Naive B cell (primary cell): ENCODE measurements around the gene SPAG5. TPM values are rescaled to one million over a fixed set of nuclear protein-coding genes. Genes with fewer than 3 reads are reported as not detected.
A peak's percentile ranks its signal among the peaks of the same experiment; 100 is the strongest.
"Not testable (repeated sequence)": the region's sequence is repeated elsewhere in the genome, so short reads cannot be mapped to it uniquely, and the experiment has no call there.

ENCODE experiments used
- ATAC-seq, 2 donors: fragments of 150-1000 bp; cut with Tn5 transposase; 2 replicates each; pipeline ENCODE4 v1.10.0; 2021; ENCODE audit warnings: low read depth in 2 of 2, mild to moderate bottlenecking in 2 of 2, moderate library complexity in 2 of 2
- DNase-seq: peaks from one replicate; pipeline ENCODE4 v3.0.0; 2022
- H3K27ac Mint-ChIP-seq, 6 donors: one replicate each; pipeline ENCODE4 v1.8.0; 2020 to 2022; ENCODE audit warnings: mild to moderate bottlenecking in 6 of 6, mixed read lengths in 6 of 6, moderate library complexity in 5 of 6, inconsistent platforms in 2 of 6
- H3K27me3 Mint-ChIP-seq, 3 donors: one replicate each; pipeline ENCODE4 v1.8.0; 2021 to 2022; ENCODE audit warnings: mixed read lengths in 3 of 3, mild to moderate bottlenecking in 1 of 3
- H3K36me3 Mint-ChIP-seq, 2 donors: one replicate each; pipeline ENCODE4 v1.8.0; 2020 to 2022; ENCODE audit warnings: mixed read lengths in 2 of 2, inconsistent platforms in 1 of 2, mild to moderate bottlenecking in 1 of 2
- H3K4me1 Mint-ChIP-seq, 3 donors: one replicate each; pipeline ENCODE4 v1.8.0; 2020 to 2022; ENCODE audit warnings: mixed read lengths in 3 of 3, inconsistent platforms in 1 of 3, mild to moderate bottlenecking in 1 of 3, moderate library complexity in 1 of 3
- H3K4me3 Mint-ChIP-seq, 8 donors: one replicate each; pipeline ENCODE4 v1.8.0; 2020 to 2022; ENCODE audit warnings: mild to moderate bottlenecking in 8 of 8, mixed read lengths in 8 of 8, moderate library complexity in 8 of 8, inconsistent platforms in 2 of 8
- H3K9me3 Mint-ChIP-seq, 7 donors: one replicate each; pipeline ENCODE4 v1.8.0; 2020 to 2022; ENCODE audit warnings: mixed read lengths in 7 of 7, mild to moderate bottlenecking in 5 of 7, inconsistent platforms in 2 of 7, moderate library complexity in 1 of 7
- polyA plus RNA-seq, 6 donors: library from polyadenylated mRNA; unstranded; fragments of 300-500 nt; fragmentation: Illumina TruSeq; gene quantifications; one replicate each; pipeline ENCODE4 v1.2.3, GENCODE V29; 2021; ENCODE audit warnings: low read depth in 6 of 6

Gene SPAG5
- polyA plus RNA-seq, 6 donors from 2014 or later, result 0.26 to 1.1 (median 0.62) TPM; not detected in 1

DNA sequence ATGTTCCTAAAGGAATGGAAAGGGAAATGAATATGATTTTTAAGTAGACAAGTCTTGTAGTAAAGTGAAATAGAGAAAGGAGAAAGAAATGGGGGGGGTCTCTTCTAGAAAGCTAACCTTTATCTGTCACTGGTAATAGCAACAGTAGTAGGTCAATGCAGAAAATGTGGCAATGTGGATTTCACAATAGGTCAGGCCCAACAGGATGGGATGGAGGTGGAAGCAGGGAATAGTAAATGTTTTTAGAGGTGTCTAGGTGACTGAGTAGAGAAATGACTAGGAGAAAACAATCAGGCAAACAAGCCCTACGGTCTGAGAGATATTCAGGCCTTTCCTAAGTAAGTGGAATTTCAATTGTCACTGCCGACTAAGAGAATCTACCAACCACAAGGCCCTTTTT is 21.2 kb upstream of the SPAG5 start:
- Mint-ChIP-seq H3K27ac (peak overlapping the region in 2 of 6 donors; percentile 21 to 38), H3K4me3 (no peak overlapping the region)

DNA sequence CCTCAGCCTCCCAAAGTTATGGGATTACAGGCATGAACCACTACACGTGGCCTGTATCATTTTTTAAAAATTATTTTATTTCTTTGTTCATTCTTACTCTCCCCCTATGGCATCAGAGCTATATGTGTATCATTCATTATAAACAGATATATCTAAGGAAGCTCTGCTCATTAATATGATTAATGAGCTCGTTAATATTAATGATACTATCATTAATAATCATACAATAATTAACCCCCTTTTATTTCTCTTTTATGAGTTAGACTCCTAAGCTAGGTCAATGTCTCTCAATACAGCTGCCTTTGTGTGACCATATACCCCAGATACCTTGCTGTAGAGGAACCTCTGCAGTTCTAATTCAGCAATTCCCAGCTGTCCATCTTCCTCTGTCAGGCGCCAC is 19.6 kb upstream of the SPAG5 start:
- peak overlapping the region in 1 of 6 donors; percentile 76 for H3K27ac Mint-ChIP-seq
- DNase-seq (no peak), ATAC-seq (no peak)
- peaks cover 32 to 42% of the 10 kb centered on the region in 2 donors for H3K36me3 Mint-ChIP-seq
- H3K4me3 Mint-ChIP-seq, result no peak overlapping the region
- H3K4me1 Mint-ChIP-seq, result peaks cover 13 to 29% (median 25%) of the 10 kb centered on the region in 3 donors
- H3K9me3 Mint-ChIP-seq, result peaks cover 0 to 2% (median 0%) of the 10 kb centered on the region in 7 donors
- H3K27me3 Mint-ChIP-seq, result no peaks in the 10 kb centered on the region

More for the DNA sequence above, 21.2 kb upstream of the SPAG5 start:
- DNase-seq (no peak), ATAC-seq (no peak)
- Mint-ChIP-seq H3K9me3 (peaks cover 0 to 2% (median 0%) of the 10 kb centered on the region in 7 donors), H3K4me1 (peaks cover 6 to 15% (median 14%) of the 10 kb centered on the region in 3 donors), H3K27me3 (no peaks in the 10 kb centered on the region), H3K36me3 (peaks cover 38 to 40% of the 10 kb centered on the region in 2 donors)

GRCh38 chr17:28616281-28616680 is 17.5 kb upstream of the SPAG5 start:
- no peak overlapping the region for H3K4me3 Mint-ChIP-seq
- H3K27ac Mint-ChIP-seq, result peak overlapping the region in 4 of 6 donors; percentile 24 to 79 (median 68)
- peaks cover 23 to 43% (median 39%) of the 10 kb centered on the region in 3 donors for H3K4me1 Mint-ChIP-seq
- ATAC-seq, result no peak
- DNase-seq, result no peak
- H3K27me3 Mint-ChIP-seq, result no peaks in the 10 kb centered on the region
- peaks cover 0 to 2% (median 0%) of the 10 kb centered on the region in 7 donors for H3K9me3 Mint-ChIP-seq
- peaks cover 23 to 29% of the 10 kb centered on the region in 2 donors for H3K36me3 Mint-ChIP-seq

DNA sequence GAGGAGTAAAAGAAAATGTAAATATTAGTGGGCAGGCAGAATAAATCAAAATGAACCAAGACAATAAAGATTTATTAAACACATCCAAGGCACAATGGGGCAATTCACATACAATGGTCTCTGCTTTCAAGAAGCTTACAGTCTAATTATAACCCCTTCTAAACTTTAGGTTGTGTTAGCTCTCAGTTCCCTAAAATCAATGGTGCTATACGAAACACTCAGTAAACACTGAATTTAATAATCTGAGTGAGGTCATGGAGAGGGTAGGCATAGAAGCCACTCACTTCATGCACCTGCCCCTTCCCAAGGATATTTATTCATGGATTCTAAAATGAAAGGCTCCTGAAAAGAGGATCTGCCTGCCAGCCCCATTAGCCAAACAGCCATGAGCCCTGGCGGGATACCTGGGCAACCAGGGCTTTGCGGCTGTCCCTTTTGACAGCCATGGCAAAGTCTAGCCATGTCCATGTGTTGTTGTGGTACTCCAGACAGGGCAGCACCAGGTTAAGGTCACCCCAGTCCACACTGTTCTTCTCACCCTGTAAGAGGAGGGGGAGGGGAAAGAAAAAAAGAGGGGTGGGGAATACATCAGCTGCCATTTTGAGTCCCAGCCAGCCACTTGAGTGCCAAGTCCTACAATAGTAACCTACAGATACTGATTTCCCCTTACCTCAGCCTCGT is 16.6 kb upstream of the SPAG5 start:
- peaks cover 23 to 29% of the 10 kb centered on the region in 2 donors for H3K36me3 Mint-ChIP-seq
- peaks cover 23 to 43% (median 39%) of the 10 kb centered on the region in 3 donors for H3K4me1 Mint-ChIP-seq
- H3K9me3 Mint-ChIP-seq, result peaks cover 0 to 2% (median 0%) of the 10 kb centered on the region in 7 donors
- H3K27me3 Mint-ChIP-seq, result no peaks in the 10 kb centered on the region
- H3K4me3 Mint-ChIP-seq, result no peak overlapping the region
- ATAC-seq (peak; percentile 69 to 73), DNase-seq (no peak)
- peak overlapping the region in 2 of 6 donors; percentile 15 to 78 for H3K27ac Mint-ChIP-seq

DNA sequence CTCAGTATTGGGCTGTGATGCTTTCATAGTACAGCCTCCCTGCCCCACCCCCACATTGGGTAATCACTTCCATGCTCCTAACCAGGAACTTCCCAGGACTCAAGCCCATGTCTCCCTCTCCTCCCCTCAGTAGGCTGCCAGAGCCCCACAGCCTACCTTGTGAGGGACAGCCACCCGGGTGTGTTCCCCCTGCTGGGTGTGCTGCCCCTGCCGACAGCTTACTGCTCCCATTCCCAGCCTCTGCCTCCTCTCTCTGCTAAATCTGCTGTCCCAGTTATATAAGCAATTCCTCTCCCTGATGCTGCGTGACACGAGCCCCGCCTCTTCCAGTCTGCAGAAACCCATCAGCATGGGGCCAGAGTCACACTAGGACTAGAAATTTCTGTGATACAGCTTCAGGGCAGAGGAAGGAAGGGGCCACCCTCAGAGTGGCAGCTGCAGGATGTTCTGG is 15.1 kb upstream of the SPAG5 start, which contains the start of gene RSKR:
RSKR (minus strand) TSS at position 255 of the 451 bp plus-strand sequence; CDS start at position 231, 24 bp downstream.
- Mint-ChIP-seq H3K27ac (peak within 1 kb of the TSS in 4 of 6 donors; percentile 32 to 73 (median 58)), H3K4me3 (peak within 1 kb of the TSS in 2 of 8 donors; percentile 32 to 72), H3K27me3 (no peaks in the 10 kb centered on the region), H3K9me3 (peaks cover 0 to 2% (median 0%) of the 10 kb centered on the region in 7 donors), H3K36me3 (peaks cover 18 to 25% of the 10 kb centered on the region in 2 donors), H3K4me1 (peaks cover 23 to 43% (median 39%) of the 10 kb centered on the region in 3 donors)
- no peak for DNase-seq
- no peak for ATAC-seq

DNA sequence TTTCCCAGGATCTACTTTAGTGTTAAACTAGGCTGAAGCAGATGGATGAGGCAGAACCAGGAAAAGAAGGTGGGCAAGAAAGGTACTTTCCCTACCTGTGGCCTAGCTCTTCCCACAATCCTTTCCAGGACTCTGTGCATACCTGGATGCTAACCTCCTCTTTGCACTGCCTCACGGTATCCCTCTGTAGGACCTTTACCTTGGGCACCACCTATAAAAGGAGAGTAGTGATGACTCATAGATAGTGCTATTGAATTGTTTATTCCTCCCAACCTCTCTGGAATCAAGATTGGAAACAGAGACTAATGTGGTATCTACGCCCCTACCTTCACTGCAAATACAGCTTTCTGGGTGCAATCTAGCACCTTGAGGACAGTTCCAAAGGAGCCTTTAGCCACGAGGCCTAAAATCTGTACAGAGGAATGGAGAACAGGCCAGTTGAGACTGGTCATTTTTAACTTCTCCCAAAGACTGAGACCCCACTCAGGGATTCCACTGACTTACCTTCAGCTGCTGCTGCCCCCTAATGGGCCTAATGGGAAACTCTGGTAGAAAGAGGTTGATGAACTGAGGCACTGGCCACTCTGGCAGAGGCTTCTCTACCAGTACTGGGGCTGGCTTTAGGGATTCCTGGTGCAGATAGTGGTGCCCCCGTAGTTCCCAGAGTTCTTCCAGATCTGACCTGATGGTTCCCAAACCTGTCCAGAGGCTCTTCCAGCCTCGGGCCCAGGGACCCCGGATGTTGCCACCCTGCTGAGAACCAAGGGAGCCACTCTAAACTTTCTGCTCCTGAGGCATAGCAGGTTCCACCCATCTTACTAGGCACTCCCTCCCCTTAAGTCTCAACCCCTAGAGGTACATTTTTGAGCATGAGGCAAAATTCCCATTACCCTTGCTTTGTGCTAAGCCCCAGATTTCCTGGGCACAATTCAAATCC is 14.4 kb upstream of the SPAG5 start:
- H3K4me1 Mint-ChIP-seq, result peaks cover 23 to 43% (median 39%) of the 10 kb centered on the region in 3 donors
- H3K36me3 Mint-ChIP-seq, result peaks cover 14 to 20% of the 10 kb centered on the region in 2 donors
- ATAC-seq, result peak; percentile 37 to 56
- peak overlapping the region in 2 of 6 donors; percentile 32 to 51 for H3K27ac Mint-ChIP-seq
- peak overlapping the region in 1 of 8 donors; percentile 72 for H3K4me3 Mint-ChIP-seq
- peaks cover 0 to 2% (median 0%) of the 10 kb centered on the region in 7 donors for H3K9me3 Mint-ChIP-seq
- DNase-seq, result peak; percentile 40
- no peaks in the 10 kb centered on the region for H3K27me3 Mint-ChIP-seq

GRCh38 chr17:28612531-28612930 is 13.7 kb upstream of the SPAG5 start:
- ATAC-seq (peak; percentile 48 to 58), DNase-seq (no peak)
- peak overlapping the region in 3 of 8 donors; percentile 23 to 45 (median 26) for H3K4me3 Mint-ChIP-seq
- H3K36me3 Mint-ChIP-seq, result peaks cover 14 to 20% of the 10 kb centered on the region in 2 donors
- peaks cover 0 to 2% (median 0%) of the 10 kb centered on the region in 7 donors for H3K9me3 Mint-ChIP-seq
- peaks cover 23 to 43% (median 39%) of the 10 kb centered on the region in 3 donors for H3K4me1 Mint-ChIP-seq
- no peaks in the 10 kb centered on the region for H3K27me3 Mint-ChIP-seq
- H3K27ac Mint-ChIP-seq, result peak overlapping the region in 4 of 6 donors; percentile 32 to 92 (median 60)

GRCh38 chr17:28610376-28610775 is 11.6 kb upstream of the SPAG5 start:
- Mint-ChIP-seq H3K9me3 (no peaks in the 10 kb centered on the region), H3K36me3 (peaks cover 0 to 7% of the 10 kb centered on the region in 2 donors), H3K4me1 (peaks cover 20 to 32% (median 28%) of the 10 kb centered on the region in 3 donors), H3K4me3 (no peak overlapping the region), H3K27ac (peak overlapping the region in 2 of 6 donors; percentile 23 to 88), H3K27me3 (no peaks in the 10 kb centered on the region)
- ATAC-seq (no peak), DNase-seq (no peak)

- H3K9me3 Mint-ChIP-seq, ATAC-seq, H3K4me3 Mint-ChIP-seq, H3K27me3 Mint-ChIP-seq, H3K36me3 Mint-ChIP-seq, H3K27ac Mint-ChIP-seq, DNase-seq, H3K4me1 Mint-ChIP-seq: not testable (repeated sequence)
These were observed 5.2 kb upstream of the SPAG5 start for GRCh38 chr17:28604031-28604430.

GRCh38 chr17:28599311-28600184 is 723 bp upstream of the SPAG5 start:
- Mint-ChIP-seq H3K4me1 (peaks cover 22 to 26% (median 24%) of the 10 kb centered on the region in 3 donors), H3K27ac (peak overlapping the region; percentile 91 to 98 (median 96)), H3K4me3 (peak overlapping the region; percentile 87 to 96 (median 94)), H3K36me3 (no peaks in the 10 kb centered on the region), H3K27me3 (no peaks in the 10 kb centered on the region), H3K9me3 (no peaks in the 10 kb centered on the region)
- DNase-seq (peak; percentile 51), ATAC-seq (peak; percentile 53 to 59)

DNA sequence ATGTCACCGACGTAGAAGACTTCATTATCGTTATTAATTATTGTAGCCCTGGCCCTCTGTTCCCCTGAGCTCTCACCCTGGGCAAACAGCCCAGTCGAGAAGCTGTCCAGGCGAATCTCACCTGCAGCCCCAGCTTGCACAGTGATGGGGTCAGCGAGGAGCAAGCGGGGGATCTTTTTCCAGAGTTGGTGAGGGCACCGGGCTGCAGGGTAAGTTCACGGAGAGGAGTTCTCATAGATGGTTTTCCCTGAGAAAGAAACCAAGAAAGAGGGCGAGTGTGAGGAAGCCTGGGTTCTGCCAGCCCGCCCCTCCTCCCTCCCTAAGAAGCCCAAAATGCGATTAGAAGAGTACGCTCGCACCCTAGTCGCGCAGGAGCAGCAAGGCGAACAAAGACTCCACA is 436 bp downstream of the SPAG5 start:
- no peak for DNase-seq
- Mint-ChIP-seq H3K4me1 (peaks cover 22 to 26% (median 24%) of the 10 kb centered on the region in 3 donors), H3K27ac (peak overlapping the region in 5 of 6 donors; percentile 29 to 92 (median 90)), H3K27me3 (no peaks in the 10 kb centered on the region), H3K9me3 (no peaks in the 10 kb centered on the region), H3K4me3 (peak overlapping the region; percentile 87 to 96 (median 94)), H3K36me3 (no peaks in the 10 kb centered on the region)
- ATAC-seq, result no peak
